NCI-H146 (cell line): ENCODE data around the gene CENPU.
"Not testable (repeated sequence)": the region's sequence is repeated elsewhere in the genome, so short reads cannot be mapped to it uniquely, and the experiment has no call there.

ENCODE experiments used
- DNase-seq: peaks from one replicate; lab custom pipeline; 2025; lab: John Stamatoyannopoulos, UW

The CENPU gene, protein sequence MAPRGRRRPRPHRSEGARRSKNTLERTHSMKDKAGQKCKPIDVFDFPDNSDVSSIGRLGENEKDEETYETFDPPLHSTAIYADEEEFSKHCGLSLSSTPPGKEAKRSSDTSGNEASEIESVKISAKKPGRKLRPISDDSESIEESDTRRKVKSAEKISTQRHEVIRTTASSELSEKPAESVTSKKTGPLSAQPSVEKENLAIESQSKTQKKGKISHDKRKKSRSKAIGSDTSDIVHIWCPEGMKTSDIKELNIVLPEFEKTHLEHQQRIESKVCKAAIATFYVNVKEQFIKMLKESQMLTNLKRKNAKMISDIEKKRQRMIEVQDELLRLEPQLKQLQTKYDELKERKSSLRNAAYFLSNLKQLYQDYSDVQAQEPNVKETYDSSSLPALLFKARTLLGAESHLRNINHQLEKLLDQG

DNA sequence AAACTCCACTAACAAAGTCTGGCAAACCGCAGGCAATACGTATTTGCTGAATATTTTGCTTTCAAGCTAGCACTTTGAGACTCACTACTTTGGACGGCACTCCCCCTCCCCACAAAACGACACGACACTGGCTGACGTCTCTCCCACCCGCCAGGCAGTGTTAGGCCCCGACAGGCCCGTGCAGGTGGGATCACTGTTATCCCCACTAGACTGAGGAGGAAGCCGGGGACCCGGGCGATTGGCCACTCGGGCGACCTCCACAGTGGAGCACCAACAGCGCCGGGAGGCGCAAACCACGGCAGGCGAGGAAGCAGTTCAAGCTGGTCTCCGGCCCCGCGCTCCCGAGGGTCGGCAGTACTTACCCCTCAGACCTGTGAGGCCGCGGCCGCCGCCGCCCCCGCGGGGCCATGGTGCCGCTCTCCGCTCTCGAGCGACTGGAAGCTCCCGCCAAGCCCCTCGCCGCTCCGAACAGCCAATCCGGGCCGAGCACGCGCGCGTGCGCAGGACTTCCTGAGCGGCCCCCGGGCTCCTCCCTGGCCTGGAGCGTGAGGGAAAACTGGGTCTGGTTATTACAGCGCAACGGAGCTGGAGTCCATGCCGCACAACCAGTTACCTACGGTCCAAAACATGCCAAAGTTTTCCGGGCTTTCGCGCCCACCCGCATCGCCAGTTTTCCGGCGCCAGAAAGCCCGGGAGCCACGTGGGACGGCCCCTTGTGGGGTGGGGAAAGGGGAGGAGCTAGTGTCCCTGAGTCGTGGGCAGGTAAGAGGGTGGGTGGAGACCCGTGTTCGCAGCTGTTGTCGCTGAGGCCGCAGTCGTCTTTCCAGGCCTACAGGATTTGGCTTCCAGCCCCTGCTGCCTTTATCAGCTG is at the start of gene CENPU:
TSS of gene CENPU (minus strand) at position 443 of the 871 bp plus-strand sequence. CDS start at position 409, 34 bp downstream.
- DNase-seq: peak; percentile 96

DNA sequence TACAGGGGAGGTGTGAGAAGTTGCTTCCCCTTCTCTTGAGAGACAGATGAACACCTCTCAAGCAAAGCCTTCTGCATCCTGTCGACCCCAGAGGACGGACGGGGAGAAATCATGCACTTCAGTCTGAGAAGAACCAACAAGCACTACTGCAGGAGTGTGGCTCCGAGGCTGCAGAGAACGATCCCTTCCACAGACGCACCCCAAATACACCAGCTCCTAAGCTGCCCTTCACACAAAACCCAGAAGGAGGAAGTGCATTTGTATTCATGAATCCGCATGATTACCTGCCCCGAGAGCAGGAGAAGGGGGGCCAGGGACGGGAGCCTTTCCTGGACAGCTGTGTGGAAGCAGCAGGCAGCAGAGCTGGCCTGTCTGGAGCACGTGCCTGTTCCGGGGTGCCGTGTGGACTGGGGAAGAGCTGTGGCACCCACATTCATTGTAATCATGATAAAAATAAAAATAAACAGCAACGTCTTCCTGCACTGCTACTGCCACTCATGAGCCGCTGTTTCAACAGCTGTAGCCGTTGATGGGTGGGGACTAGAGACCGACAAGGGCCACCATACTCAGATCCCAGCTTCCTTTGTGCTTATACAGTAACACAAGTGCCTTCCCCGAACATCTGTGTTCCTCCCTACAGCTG is 49.0 kb upstream of the CENPU start:
- no peak for DNase-seq

DNA sequence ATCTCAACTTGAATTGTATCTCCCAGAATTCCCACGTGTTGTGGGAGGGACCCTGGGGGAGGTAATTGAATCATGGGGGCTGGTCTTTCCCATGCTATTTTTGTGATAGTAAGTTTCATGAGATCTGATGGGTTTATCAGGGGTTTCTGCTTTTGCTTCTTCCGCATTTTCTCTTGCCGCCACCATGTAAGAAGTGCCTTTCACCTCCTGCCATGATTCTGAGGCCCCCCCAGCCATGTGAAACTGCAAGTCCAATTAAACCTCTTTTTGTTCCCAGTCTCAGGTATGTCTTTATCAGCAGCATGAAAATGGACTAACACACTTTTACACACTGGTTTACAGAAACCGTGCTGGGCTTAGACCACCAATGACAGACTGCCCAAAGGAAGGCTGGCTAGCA is 45.3 kb upstream of the CENPU start:
- DNase-seq: not testable (repeated sequence)

DNA sequence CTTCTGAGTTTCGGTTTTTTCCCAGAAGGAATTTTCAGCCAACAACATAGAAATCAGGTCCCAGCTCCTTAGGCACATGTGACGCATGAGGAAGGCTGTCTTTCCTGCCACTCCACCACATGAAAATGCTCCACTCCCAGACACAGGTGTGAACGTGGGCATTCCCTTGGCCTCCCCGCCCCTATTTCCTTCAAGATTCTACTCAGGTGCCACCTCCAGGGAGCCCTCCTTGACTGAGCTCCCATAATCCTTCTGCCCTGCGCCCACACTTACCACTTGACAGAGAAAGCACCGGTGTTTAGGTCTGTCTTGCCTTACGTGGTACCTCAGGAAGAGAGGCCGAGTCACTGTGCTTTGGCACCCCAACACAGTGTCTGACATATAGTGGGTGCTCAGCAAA is 44.4 kb upstream of the CENPU start:
- DNase-seq: no peak

DNA sequence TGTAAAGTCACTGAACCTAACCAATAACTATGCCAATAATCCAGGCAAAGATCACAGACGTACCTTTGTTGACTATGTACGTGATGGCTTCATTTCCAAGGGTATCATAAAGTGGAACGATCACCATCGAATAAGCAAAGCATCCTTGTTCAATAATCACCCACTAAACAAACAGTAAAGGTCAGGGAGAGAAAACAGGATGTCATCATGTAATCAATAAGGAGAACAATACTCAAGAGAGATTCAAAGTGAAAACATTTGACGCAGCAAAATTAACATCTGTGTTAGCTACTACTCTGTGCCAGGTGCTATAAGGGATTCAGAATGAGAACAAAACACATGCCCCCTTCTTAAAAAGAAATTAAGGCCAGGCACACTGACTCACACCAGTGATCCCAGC is 42.9 kb upstream of the CENPU start:
- no peak for DNase-seq

DNA sequence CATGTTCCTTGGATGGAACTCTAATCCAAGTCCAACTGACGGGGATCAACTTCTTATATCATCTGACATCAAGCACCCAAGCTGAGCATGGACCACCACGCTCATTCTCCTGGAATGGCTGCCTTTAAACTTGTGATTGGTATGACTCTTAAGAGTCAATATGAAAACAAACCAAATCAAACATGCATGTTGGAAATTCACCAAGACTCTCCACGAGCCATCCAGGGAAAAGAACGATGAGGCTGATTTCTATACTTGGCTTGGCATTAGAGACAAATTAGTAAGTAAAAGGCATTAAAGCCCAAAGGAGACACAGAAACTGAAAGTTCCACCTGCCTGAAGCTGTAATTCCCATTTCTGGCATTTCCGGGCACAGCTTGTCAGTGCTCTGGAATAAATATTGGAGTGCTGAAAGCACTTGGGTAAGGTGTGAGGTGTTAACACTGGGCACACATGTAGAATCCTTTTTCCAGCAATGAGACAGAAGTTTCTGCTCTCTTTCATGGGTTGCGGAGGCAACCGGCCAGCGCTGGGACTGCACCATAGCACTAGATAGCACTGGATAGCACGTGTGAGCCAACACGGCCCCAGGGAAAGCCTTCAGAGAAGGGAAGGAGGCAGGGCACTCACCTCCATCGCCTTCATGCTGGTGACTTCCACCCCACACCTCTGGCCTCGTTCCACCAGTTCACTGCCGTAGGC is 42.1 kb upstream of the CENPU start:
- no peak for DNase-seq

DNA sequence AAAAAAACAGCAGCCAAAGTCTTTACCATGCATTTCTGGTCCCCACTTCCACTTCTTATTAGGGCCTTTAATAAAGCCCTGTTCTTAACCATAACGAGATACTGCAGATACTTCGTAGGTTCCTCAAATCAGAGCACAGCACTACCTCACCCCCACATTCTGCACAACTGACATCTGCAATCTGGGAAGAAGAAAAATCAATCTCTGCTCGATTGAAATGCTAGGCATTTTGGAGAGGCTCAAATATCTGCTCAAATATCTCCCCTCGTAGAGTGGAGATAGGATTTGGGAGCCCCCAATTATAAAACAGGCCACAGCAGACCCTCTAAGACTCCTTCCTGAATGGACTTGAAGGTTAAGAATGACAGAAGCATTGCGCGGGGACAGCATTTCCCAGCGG is 40.3 kb upstream of the CENPU start:
- DNase-seq: no peak

DNA sequence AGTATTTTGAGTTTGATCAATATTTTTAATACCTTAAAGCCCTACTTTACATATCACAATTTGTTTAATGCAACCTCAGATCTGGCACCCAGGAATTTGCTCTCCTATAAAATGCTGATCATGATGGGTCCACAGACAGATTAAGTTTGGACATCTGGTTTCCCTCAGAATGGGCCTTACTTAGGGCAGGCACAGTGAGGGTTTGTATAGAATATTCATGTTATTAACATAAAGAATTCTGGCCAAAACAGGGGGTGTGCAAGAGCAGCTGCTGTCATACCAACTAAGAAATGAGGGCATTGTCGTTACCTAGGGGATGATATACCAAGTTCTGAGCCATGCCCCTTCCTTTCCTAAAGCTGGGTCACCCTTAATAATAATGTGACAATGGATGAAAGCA is 37.5 kb upstream of the CENPU start:
- no peak for DNase-seq

DNA sequence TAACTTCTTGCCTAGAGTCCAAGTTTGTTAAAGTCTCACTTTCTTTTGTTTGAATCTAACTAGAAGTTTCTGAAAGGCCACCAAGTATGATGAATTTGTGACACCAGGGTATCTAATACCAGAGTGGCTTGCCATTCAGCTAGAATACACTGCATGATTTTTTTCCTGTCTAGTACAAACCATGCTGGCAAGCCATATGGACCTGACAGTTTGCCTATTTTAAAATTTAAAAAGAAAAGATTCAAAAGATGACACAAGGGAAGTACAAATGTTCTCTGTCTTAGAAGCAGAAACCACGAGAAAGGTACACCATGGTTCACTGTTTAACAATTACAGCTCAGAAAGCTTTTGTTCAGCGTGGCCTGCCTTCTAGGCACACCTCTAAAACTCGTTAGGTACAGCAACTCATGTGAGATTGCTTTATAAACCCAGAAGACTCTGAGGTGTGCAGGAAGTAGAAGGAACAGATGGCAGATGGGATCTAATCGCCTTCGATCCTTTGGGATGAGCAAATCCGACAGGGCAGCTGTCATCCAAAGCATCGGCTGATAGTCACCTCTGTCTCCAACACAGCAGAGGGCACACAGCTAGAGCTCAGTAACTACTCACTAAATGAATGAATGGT is 35.4 kb upstream of the CENPU start:
- DNase-seq: no peak

DNA sequence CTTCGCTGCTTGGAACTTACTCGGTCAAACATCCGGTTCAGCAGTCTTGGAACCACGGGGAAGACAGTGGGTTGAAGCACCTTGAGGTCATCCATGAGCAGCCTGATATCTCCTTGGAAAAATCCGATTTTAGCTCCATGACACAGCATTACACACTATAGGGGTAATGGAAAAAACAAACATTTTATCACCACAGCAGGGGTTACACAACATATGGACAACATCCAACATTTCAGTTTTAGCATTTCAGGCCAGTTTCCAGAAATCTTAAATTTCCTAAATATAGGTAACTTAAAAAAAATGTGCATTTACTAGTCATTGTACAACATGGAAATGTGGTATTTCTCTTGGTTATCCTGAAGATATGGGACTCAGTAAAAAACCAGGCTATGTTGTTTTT is 34.4 kb upstream of the CENPU start:
- DNase-seq: no peak

DNA sequence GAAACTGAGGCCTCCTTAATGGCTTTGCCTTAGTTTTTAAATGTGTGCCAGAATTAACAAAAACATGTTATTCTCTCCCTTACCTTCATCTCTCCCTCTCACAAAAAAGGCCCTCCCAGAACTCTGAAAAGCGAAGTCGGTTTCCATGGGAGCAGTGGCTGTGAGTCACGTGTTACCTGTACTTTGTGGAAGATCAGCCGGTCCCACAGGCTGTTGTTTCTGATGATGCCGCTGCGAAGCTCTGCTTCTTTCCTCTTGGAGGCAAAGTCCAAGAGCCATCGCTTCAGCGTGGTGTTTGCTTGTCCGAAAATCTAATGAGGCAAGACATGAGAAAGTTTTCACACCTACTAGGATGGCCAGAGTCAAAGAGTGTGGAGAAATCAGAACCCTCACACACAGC is 32.5 kb upstream of the CENPU start:
- DNase-seq: no peak

DNA sequence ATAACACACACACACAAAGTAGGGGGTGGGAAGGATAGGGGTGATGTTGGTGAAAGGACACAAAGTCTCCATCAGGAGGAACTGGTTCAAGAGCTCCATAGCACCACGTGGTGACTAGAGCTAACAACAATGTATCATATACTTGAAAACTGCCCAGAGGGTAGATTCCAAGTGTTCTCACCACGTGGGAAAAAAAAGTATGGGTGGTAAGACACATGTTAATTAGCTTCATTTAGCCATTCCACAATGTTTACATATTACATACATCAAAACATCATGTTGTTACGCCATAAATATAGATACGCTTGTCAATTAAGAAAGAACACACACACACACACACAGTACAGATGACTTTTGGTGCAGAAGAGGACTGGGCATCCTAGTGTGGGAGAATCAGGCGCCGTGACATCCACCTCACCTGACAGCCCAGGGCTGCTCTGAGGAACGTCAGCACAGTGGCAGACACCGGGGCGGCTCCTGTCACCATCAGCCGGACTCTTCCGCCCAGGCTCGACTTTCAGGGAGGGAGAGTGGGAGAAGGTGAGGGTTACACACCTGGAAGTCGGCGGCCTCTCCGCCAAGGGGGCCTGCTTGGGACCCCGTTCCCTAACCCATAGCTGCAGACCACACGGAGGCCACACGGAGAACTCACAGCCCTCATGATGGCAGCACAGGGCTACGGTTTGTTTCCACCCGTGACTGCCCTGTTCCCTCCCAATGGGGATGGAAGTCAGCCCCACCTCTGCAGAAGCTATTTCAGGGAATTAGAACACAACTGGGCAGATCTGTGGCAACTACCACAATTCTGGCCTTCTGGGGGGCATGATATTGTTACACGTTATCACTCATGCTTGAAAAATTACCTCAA is 31.8 kb upstream of the CENPU start:
- DNase-seq: no peak

DNA sequence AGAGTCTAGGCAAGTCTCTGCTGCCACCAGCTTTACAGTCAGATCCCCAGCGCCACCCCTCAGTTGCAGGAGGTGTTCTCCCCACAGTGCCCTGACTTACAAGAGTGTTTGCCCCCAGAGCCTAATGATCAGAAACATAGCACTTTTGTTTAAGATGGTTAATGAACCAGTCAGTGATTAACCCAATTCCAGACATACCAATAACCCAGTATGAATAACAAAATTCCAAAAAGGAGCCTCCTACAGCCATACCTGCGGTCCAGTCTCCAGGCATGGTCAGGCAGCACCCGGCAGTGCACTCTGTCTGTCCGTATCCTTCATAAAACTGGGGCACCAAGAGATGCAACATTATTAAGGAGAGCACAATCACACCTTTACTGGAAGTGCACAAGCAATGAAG is 30.7 kb upstream of the CENPU start:
- no peak for DNase-seq

DNA sequence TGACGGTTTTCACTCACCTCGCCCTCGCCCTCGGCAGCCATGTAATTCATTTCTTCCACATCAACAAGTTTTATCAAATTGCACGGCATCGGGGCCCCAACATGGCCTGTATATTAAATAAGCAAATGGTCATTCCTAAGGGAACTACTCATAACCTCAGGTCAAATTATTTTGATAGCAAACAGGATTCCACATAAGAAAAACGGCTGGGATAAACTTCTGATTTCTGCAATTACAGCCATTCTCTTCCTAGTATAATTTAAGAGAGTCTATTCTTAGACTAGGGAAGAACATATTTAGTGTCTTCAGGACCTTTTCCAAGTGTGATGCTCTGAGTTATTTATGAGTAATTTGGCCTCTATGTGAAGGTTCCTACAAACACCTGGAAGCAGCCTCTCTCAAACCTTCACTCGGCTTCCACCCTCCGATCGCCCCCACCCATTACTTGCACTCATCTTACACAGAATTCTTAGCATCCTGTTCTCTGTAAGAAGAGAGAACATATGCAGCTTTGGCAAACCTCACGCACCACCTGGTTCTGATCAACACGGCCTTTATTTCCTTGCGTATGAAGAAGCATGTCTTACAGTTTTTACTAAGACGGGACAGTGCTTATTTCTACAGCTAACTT is 29.4 kb upstream of the CENPU start:
- no peak for DNase-seq

DNA sequence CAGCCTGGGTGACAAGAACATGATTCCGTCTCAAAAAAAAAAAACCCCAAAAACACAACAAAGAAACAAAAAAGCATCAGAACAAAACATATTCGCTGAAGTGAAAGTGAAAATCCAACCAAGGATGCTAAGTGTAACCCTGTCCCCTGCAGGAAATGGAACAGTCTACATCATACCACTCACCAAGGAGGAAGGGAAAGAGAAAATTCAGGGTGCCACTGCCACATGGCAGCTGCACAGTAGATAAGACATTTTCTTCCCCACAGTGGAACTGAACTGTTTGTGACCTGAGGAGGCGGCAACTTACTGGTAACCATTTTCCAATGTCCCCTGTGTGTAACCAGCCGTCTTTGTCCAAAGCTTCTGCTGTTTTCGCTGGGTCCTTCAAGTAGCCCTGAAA is 28.2 kb upstream of the CENPU start:
- no peak for DNase-seq

DNA sequence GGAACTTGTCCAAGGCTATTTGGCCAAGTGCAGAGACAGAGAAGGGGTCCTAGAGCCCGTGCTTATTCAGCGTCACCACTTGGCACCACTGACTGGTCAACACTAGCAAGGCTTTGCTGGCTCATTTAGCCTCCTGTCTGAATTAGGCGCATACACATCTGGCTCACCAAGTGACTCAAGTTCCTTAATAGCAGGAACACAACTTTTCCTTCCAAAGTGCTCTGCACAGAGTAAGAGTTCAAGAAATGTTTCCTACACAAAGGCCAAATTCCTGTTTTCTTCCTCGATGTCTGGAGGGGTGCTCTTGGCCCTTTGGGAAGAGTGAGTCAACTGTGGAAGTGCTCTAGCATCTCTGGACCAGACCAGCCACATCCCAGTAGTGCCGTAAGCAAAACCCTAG is 26.8 kb upstream of the CENPU start:
- no peak for DNase-seq

DNA sequence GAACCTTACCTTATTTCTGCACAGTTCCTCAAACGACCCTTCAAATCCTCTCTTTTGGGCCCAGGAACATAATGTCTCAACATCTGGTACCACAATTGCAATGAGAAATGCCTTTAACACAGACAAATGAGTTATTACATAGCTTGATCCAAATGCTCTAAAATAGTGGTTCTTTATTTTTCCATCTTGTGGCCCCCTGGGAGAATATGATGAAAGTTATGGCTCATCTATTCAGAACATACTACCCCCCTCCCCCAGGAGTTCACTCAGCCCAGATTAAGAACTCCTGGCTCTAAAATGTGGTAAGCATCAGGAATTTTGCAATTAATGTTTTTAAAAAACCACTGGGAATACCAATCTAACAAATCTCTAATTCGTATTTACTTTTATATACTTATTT is 23.9 kb upstream of the CENPU start:
- DNase-seq: no peak

DNA sequence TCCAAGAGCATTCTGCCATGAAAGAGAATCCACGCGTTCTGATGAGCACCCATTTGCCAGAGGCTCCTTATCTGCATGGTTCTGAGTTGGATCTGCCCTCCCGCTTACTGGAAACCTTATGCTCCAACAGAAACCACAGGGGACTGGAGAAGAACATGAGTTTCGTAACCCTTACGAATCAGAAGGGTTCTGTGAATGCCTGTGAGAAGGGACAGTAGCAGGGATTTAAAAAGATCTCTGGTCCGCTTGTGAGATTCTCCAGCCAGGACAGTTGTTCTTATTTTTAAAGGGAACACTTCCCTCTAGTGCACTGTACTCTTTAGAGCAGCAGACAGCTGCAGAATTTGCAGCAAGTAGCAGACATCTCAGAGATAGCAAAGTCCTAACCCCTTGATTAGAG is 22.5 kb upstream of the CENPU start:
- no peak for DNase-seq

DNA sequence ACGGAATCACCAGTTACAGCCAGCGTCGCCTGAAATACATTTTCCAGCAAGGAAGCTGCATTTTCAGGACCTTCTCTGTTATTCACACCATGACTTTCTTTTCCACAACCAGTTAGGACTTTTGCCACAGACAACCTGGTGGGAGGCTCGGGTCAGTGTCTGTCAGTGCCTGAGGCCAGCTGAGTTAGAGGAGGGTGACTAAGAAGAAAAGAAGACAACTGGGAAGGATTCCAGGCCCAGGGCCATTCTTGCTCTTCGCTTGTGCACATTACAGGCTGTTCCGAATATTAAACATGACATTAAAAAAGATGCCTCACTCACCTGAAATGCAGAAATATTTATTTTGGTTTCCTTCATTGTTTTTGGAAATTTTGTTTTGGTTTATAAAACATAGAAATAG is 21.4 kb upstream of the CENPU start:
- DNase-seq: no peak
